Left renal cortex interstitium (tissue), 4 donors: ENCODE results near the gene PLA2G4E. TPM values are rescaled to one million over a fixed set of nuclear protein-coding genes. Genes with fewer than 3 reads are reported as not detected.

ENCODE experiments used
- DNase-seq, 4 donors: peaks; one replicate each; pipeline ENCODE4 v3.0.0-alpha.2; 2013; ENCODE audit warnings: low read depth in 4 of 4, low spot score in 2 of 4, missing footprints in 1 of 4
- polyA plus RNA-seq, 4 donors: library from polyadenylated mRNA; unstranded; fragments of 120-200 nt; gene quantifications; one replicate each; pipeline ENCODE4 v1.2.1, GENCODE V29; 2013; ENCODE audit not compliant: insufficient read length in 4 of 4

Gene PLA2G4E
- polyA plus RNA-seq, 4 donors, result 0.03 TPM; not detected in 3

- DNase-seq, result no peak
Observed at GRCh38 chr15:41979493-41980266, 41.2 kb downstream of the PLA2G4E start.

DNA sequence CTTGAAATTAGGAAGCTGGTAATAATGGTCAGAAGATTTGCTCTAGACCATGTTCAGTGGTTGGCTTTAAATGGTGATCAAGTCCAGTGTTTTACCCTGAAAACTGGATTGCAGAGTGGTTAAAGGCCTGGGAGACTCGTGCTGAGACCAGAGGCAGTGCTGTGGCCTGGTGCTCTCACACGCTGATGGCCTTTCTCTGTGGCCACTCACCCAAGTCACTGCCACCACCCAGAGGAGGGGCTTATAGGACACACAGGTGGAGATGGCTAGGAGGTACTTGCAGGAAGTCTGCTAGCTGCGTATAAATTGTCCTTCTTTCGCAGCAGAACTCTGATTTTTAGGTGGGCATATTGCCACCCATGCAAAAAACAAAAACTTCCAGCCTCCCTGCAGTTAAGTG is 42.3 kb downstream of the PLA2G4E start:
- DNase-seq, result no peak

DNA sequence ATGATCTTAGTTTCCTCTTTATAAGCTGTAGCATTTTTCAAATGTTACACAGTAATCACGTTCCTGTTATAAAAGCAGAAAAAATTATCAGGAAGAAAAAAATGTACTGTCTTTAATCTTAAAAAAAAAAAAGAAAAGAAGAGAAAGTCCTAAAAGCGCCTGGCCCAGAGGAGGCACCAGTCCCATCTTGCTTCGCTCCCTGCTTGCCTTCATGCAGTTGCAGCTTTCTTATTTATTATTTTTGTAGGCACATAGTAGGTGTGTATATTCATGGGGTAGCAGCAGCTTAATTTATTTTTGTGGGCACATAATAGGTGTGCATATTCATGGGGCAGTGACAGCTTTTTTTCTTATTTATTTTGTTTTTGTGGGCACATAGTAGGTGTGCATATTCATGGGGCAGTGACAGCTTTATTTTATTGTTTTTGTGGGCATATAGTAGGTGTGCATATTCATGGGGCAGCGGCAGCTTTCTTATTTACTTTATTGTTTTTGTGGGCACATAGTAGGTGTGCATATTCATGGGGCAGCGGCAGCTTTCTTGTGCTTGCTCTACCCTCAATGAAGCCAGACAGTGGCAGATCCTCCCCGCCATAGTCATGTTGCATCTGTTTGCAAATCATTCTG is 43.0 kb downstream of the PLA2G4E start:
- no peak for DNase-seq

DNA sequence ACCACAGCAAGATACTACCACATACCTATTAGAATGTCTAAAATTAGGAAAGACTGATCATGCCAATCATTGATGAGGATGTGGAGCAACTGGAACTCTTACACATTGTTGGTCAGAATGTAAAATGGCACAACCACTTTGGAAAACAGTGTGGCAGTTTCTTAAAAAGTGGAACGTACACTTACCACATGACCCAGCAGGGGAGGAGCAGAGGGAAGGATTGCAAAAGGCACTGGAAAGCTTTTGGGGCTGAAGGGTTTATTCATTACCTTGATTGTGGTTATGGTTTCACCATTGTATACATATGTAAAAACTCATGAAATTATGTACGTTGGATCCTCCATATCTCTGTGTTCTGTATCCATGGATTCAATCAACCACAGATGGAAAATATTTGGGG is 45.2 kb downstream of the PLA2G4E start:
- DNase-seq, result no peak

DNA sequence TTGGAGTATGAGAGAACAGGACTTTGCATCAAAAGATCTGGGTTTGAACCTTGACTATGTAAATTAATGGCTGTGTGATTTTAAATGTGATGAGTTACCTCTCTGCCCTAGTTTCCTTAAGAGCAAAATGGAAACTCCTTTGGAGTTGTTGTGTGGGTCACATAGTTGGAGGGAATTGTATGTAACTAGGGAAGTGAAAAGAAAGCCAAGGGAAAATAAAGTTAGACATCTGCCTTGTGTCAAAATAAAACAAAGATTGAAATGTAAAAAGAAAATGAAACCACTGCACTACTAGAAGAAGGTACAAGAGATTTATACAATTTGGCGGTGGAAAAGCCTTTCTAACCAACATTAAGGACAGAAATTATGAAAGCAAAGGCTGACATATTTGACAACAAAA is 46.8 kb downstream of the PLA2G4E start:
- DNase-seq, result no peak

- peak; percentile 91 to 99 (median 94) for DNase-seq
Observed at GRCh38 chr15:41972253-41973242, 48.3 kb downstream of the PLA2G4E start, which contains the start of gene EHD4. EHD4 (minus strand) TSS chr15:41972557; CDS start chr15:41972494, 63 bp downstream.

GRCh38 chr15:41971895-41972252 is 49.0 kb downstream of the PLA2G4E start:
- no peak for DNase-seq

DNA sequence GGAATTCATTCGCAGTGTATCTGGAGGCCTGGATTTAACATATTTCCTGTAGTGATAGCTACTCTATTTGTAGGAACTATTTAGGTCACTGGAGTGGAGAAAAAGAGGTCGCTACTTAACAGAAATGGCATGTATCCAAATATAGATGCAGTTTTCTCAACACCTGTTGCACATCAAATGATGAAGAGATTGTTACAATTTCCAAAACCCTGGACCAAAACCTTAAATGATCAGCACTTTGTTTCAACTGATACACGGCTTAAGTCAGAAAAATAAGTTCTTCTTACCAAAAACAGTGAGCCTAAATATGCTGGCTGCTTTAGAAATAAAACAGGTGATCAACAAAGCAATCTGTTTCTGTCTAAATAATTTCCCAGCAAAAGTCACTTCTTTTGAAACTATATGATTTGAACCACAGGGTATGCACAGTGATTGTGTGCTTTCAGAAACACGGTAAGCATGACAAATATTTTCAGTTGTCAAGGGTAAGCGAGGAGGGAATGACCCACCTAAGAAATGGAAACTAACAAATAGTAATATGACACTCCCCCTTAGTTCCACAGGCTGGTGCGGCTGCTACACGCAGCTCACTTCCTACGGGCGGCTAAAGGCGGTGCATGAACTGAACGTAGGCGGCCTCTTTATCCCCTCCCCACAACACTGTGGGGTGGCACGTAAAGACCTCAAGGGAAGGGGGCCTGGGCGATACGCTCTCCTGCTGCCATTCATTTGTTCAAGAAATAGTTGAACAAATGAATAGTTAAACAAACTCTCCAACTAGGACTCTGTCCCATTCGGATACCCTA is 49.5 kb downstream of the PLA2G4E start:
- DNase-seq, result peak in 1 of 4 donors; percentile 38

DNA sequence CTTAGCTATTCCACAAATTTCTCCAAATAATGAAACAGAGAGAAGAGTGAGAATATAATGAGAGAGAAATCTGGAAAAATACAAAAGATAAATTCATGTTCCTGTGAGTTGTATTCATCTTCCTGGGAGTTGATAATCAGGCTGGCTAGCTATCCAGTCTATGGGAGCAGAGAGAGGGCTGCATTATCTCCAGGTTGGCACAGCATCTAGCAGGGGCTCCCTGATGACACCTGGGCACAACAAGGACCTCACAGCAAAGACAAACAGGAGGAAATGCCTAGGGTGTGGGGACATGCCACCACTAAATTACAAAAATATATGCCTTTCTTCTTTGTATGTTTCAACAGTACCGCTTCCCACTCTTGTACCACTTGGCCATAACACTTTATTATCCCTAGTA is 50.4 kb downstream of the PLA2G4E start:
- DNase-seq, result no peak

GRCh38 chr15:41969851-41970431 is 50.9 kb downstream of the PLA2G4E start:
- DNase-seq, result no peak

- DNase-seq, result no peak
Observed at GRCh38 chr15:41968701-41969100, 52.1 kb downstream of the PLA2G4E start.

GRCh38 chr15:41967506-41968206 is 53.2 kb downstream of the PLA2G4E start:
- DNase-seq, result no peak

GRCh38 chr15:41966920-41967465 is 53.8 kb downstream of the PLA2G4E start:
- no peak for DNase-seq

DNA sequence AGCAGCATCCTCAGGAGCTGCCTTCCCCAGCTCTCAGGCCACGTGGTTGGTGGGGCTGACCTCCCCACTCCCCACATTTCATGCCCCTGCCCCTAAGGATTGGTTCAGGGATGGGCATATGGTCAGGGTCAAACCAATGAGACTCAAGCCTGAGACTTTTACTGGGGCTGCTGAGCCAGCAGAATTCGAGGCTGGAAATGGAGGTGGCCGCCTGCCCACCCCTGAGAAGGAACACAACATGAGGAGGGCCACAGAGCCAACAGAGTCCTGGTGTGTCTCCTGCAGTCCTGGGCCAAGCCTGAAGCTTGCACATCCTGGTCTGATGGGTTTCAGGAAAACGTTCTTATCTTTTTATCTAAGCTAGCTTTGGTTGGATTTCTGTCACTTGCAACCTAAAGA is 54.4 kb downstream of the PLA2G4E start:
- DNase-seq, result no peak

GRCh38 chr15:41965441-41966413 is 55.1 kb downstream of the PLA2G4E start:
- DNase-seq, result no peak

GRCh38 chr15:41961595-41962202 is 59.1 kb downstream of the PLA2G4E start:
- no peak for DNase-seq

DNA sequence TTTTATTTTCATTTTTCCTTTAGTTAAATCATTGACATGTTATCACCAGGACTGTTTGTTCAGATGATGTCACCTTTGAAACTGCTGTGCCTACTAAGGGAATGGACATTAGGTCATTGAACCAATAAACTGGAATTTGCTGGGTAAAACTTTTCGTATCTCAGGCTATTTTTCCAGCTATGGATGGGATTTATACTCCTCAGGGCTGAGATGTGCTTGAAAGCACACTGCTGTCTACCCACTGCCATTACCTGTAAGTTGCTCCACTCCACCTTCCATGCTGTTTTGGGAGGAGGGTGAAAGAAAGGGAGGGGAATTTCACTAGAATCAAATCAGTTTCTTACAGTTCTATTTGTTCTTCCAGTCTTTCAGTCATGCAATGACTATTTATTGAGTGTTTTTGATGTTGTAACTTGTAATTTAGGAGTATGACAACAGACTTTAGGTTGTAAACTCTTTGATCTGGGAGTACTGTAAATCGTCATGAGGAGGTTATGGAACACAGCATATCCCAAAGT is 59.8 kb downstream of the PLA2G4E start:
- no peak for DNase-seq
